NCI-H2196 (cell line): ENCODE measurements around the gene IRX4.

Source experiments
- DNase-seq: peaks from one replicate; lab custom pipeline; 2025; ENCODE audit not compliant: unreplicated experiment; lab: John Stamatoyannopoulos, UW

Gene IRX4

GRCh38 chr5:1892685-1893445 is 10.1 kb upstream of the IRX4 start:
- no peak for DNase-seq

- DNase-seq, result no peak
Measured at GRCh38 chr5:1892211-1892610, 9.5 kb upstream of the IRX4 start.

GRCh38 chr5:1891391-1891790 is 8.7 kb upstream of the IRX4 start:
- no peak for DNase-seq

- DNase-seq, result no peak
Measured at GRCh38 chr5:1890296-1890695, 7.6 kb upstream of the IRX4 start.

- DNase-seq, result no peak
Measured at GRCh38 chr5:1889321-1890065, 6.8 kb upstream of the IRX4 start.

- no peak for DNase-seq
Measured at GRCh38 chr5:1888541-1889251, 6.0 kb upstream of the IRX4 start.

- DNase-seq, result no peak
Measured at GRCh38 chr5:1887588-1888360, 5.0 kb upstream of the IRX4 start.

- no peak for DNase-seq
Measured at GRCh38 chr5:1886846-1887587, 4.3 kb upstream of the IRX4 start.

- no peak for DNase-seq
Measured at GRCh38 chr5:1885868-1886845, 3.4 kb upstream of the IRX4 start.

GRCh38 chr5:1885404-1885755 is 2.7 kb upstream of the IRX4 start:
- DNase-seq, result no peak

- no peak for DNase-seq
Measured at GRCh38 chr5:1884678-1885403, 2.1 kb upstream of the IRX4 start.

GRCh38 chr5:1883925-1884677 is 1.4 kb upstream of the IRX4 start:
- DNase-seq, result no peak

- peak; percentile 10 for DNase-seq
Measured at GRCh38 chr5:1883120-1883924, 597 bp upstream of the IRX4 start.

GRCh38 chr5:1881731-1882336 is 891 bp downstream of the IRX4 start:
- no peak for DNase-seq

- DNase-seq, result no peak
Measured at GRCh38 chr5:1881098-1881572, 1.6 kb downstream of the IRX4 start.

- no peak for DNase-seq
Measured at GRCh38 chr5:1880377-1881025, 2.2 kb downstream of the IRX4 start.
